Activated T-cell treated with anti-CD3 and anti-CD28 coated beads, Interleukin-2, amount 50 U/mL, for 24 hours (primary cell): ENCODE results near the gene ERH.
A peak's percentile ranks its signal among the peaks of the same experiment; 100 is the strongest.

ENCODE experiments used
- DNase-seq: peaks from one replicate; pipeline ENCODE4 v3.0.0-alpha.2; 2020
- H3K27ac Mint-ChIP-seq: 2 replicates; pipeline ENCODE4 v1.8.0; 2020; ENCODE audit warnings: mild to moderate bottlenecking, mixed read lengths
- H3K27me3 Mint-ChIP-seq: 2 replicates; pipeline ENCODE4 v1.8.0; 2020; ENCODE audit warnings: mixed read lengths
- H3K36me3 Mint-ChIP-seq: 2 replicates; pipeline ENCODE4 v1.8.0; 2020; ENCODE audit warnings: low read depth, mixed read lengths
- H3K4me1 Mint-ChIP-seq: 2 replicates; pipeline ENCODE4 v1.8.0; 2020; ENCODE audit warnings: low read depth, mixed read lengths
- H3K4me3 Mint-ChIP-seq: 2 replicates; pipeline ENCODE4 v1.8.0; 2020; ENCODE audit warnings: mild to moderate bottlenecking, moderate library complexity, mixed read lengths
- H3K9me3 Mint-ChIP-seq: 2 replicates; pipeline ENCODE4 v1.8.0; 2020; ENCODE audit warnings: mixed read lengths

Gene ERH

GRCh38 chr14:69337984-69338383 lies 60.1 kb downstream of the ERH start:
- Mint-ChIP-seq H3K4me1 (peaks cover 11% of the 10 kb centered on the region), H3K36me3 (no peaks in the 10 kb centered on the region), H3K27me3 (peaks cover 4% of the 10 kb centered on the region), H3K4me3 (no peak overlapping the region), H3K9me3 (no peaks in the 10 kb centered on the region), H3K27ac (no peak overlapping the region)
- DNase-seq = no peak

DNA sequence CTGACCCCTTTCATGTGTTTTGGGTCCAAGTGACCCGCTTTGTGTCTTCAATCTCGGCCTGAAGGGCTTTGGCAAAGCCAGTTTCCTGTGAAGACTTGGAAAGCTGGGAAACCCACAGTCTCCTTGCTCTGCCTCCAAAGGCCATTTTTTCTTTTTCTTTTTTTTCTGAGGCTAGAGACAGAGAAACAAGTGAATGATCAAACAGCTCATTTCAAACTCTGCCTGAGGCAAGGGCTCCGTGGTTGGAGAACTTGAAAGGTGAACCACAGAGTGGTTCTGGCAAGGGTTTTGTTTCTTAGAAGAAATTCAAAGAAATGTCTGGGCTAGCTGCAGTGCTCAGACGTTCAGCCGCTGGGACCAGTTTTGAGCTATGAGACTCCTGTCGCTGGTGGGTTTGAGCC lies 62.7 kb downstream of the ERH start:
- Mint-ChIP-seq H3K27ac (peak overlapping the region; percentile 12), H3K4me1 (peaks cover 11% of the 10 kb centered on the region), H3K36me3 (no peaks in the 10 kb centered on the region), H3K27me3 (no peaks in the 10 kb centered on the region), H3K4me3 (no peak overlapping the region), H3K9me3 (no peaks in the 10 kb centered on the region)
- DNase-seq = no peak

DNA sequence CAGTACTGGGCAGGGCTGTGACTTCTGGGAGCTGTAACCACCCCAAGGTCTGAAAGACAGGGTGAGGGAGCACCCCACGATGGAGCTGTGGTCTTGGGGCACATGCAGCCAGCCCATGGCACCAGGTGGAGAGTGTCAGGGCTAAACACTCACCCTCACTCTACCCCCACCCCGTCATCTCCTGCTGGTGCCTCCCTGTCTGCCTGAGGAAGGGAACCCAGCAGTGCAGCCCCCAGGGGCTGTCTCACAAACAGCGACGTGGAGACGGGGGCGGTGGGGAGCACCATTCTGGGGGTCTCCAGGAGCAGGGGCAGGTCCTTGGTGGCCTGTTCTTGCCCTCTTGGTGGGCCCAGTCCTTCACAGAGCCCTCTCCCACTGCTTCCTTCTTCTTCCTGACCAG lies 63.5 kb downstream of the ERH start:
- Mint-ChIP-seq H3K4me1 (peaks cover 11% of the 10 kb centered on the region), H3K9me3 (no peaks in the 10 kb centered on the region), H3K27me3 (no peaks in the 10 kb centered on the region), H3K4me3 (no peak overlapping the region), H3K27ac (no peak overlapping the region), H3K36me3 (no peaks in the 10 kb centered on the region)
- DNase-seq = no peak

- Mint-ChIP-seq H3K27ac (no peak overlapping the region), H3K9me3 (no peaks in the 10 kb centered on the region), H3K27me3 (no peaks in the 10 kb centered on the region), H3K4me3 (no peak overlapping the region), H3K4me1 (peaks cover 11% of the 10 kb centered on the region), H3K36me3 (no peaks in the 10 kb centered on the region)
- no peak for DNase-seq
Measured at GRCh38 chr14:69333791-69334337, 64.2 kb downstream of the ERH start.

- H3K27me3 Mint-ChIP-seq = no peaks in the 10 kb centered on the region
- H3K27ac Mint-ChIP-seq = no peak overlapping the region
- no peaks in the 10 kb centered on the region for H3K9me3 Mint-ChIP-seq
- DNase-seq = no peak
- peaks cover 11% of the 10 kb centered on the region for H3K4me1 Mint-ChIP-seq
- H3K4me3 Mint-ChIP-seq = no peak overlapping the region
- no peaks in the 10 kb centered on the region for H3K36me3 Mint-ChIP-seq
Measured at GRCh38 chr14:69332782-69333395, 65.2 kb downstream of the ERH start.

DNA sequence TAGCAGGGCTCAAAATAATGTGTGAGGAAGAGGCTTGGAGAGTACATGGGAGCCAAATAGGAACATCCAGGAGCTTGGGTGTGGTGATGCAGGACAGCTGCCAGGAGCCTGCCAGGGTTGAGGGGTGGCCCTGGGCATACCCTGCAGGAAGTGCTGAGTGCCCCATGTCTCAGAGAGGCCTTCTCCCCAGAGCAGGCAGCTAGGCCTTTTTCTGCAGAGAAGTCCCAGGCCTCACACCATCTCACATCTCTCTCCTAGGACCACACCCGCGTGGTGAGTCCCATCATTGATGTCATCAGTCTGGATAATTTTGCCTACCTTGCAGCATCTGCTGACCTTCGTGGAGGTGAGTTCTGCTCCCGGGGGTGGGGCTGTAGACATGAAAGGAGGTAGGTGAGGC lies 66.9 kb downstream of the ERH start:
- no peaks in the 10 kb centered on the region for H3K27me3 Mint-ChIP-seq
- H3K9me3 Mint-ChIP-seq = no peaks in the 10 kb centered on the region
- no peak overlapping the region for H3K4me3 Mint-ChIP-seq
- no peaks in the 10 kb centered on the region for H3K36me3 Mint-ChIP-seq
- no peak overlapping the region for H3K27ac Mint-ChIP-seq
- peaks cover 9% of the 10 kb centered on the region for H3K4me1 Mint-ChIP-seq
- no peak for DNase-seq
